Inflammatory macrophage (primary cell): ENCODE results near the gene TOE1.

ENCODE experiments used
- DNase-seq, 2 donors: peaks; one replicate each; pipeline ENCODE4 v3.0.0-alpha.2; 2020 to 2022

Gene TOE1

GRCh38 chr1:45326627-45327623 lies 13.0 kb upstream of the TOE1 start, which contains the start of gene HPDL:
Gene HPDL, plus strand, starts transcription at chr1:45326895. Its CDS starts 254 bp downstream, at chr1:45327149.
- peak in 1 of 2 donors; percentile 32 for DNase-seq

- DNase-seq = no peak
Measured at GRCh38 chr1:45327644-45328515, 12.1 kb upstream of the TOE1 start.

- DNase-seq = no peak
Measured at GRCh38 chr1:45328680-45329079, 11.3 kb upstream of the TOE1 start.

- DNase-seq = no peak
Measured at GRCh38 chr1:45329445-45329844, 10.5 kb upstream of the TOE1 start.

GRCh38 chr1:45331436-45332345 lies 8.3 kb upstream of the TOE1 start:
- DNase-seq = no peak

- DNase-seq = no peak
Measured at GRCh38 chr1:45332346-45332720, 7.6 kb upstream of the TOE1 start.

- DNase-seq = peak; percentile 56 to 80
Measured at GRCh38 chr1:45334308-45335245, 5.4 kb upstream of the TOE1 start.

- DNase-seq = no peak
Measured at GRCh38 chr1:45335855-45336324, 4.1 kb upstream of the TOE1 start.

GRCh38 chr1:45337630-45338325 lies 2.2 kb upstream of the TOE1 start:
- no peak for DNase-seq

GRCh38 chr1:45340816-45341466 lies 971 bp downstream of the TOE1 start:
- no peak for DNase-seq

- no peak for DNase-seq
Measured at GRCh38 chr1:45344499-45344898, 4.5 kb downstream of the TOE1 start.

GRCh38 chr1:45345014-45345413 lies 5.0 kb downstream of the TOE1 start:
- DNase-seq = no peak

GRCh38 chr1:45346473-45346872 lies 6.5 kb downstream of the TOE1 start:
- no peak for DNase-seq

- no peak for DNase-seq
Measured at GRCh38 chr1:45348020-45348419, 8.1 kb downstream of the TOE1 start.

GRCh38 chr1:45348609-45348965 lies 8.6 kb downstream of the TOE1 start:
- DNase-seq = no peak

- no peak for DNase-seq
Measured at GRCh38 chr1:45348966-45349677, 9.2 kb downstream of the TOE1 start.

GRCh38 chr1:45351508-45351907 lies 11.5 kb downstream of the TOE1 start:
- no peak for DNase-seq

- peak; percentile 47 to 62 for DNase-seq
Measured at GRCh38 chr1:45353685-45354084, 13.7 kb downstream of the TOE1 start.

GRCh38 chr1:45354838-45355237 lies 14.9 kb downstream of the TOE1 start:
- no peak for DNase-seq
